Neural cell (in vitro differentiated cells): ENCODE results near the gene CCDC32. TPM values are rescaled to one million over a fixed set of nuclear protein-coding genes. Genes with fewer than 3 reads are reported as not detected.
A peak's percentile ranks its signal among the peaks of the same experiment; 100 is the strongest.

ENCODE experiments used
- H2AFZ ChIP-seq: fragments of 200-600, 300-800 bp; sonication (generic), shearing (Covaris generic); 2 replicates; pipeline ENCODE4 v1.6.0; 2014; ENCODE audit warnings: low read depth, mild to moderate bottlenecking, antibody characterized with exemption, low read length, moderate library complexity
- H3F3A ChIP-seq: fragments of 200-600 bp; shearing (Covaris generic); 2 replicates; pipeline ENCODE4 v1.6.1; 2016; ENCODE audit warnings: mild to moderate bottlenecking, moderate library complexity, mixed read lengths, antibody characterized with exemption, low read length; ENCODE audit not compliant: insufficient read depth, poor library complexity, severe bottlenecking
- H3K27ac ChIP-seq: fragments of 200-600, 300-800 bp; sonication (generic), shearing (Covaris generic); 2 replicates; pipeline ENCODE4 v1.5.1; 2014; ENCODE audit warnings: mild to moderate bottlenecking, low read length, moderate library complexity
- H3K27me3 ChIP-seq: fragments of 300-800, 200-600 bp; sonication (generic), shearing (Covaris generic); 2 replicates; pipeline ENCODE4 v1.6.0; 2014; ENCODE audit warnings: mild to moderate bottlenecking, low read depth, low read length, moderate library complexity; ENCODE audit not compliant: insufficient read depth
- H3K36me3 ChIP-seq: fragments of 300-800, 200-600 bp; sonication (generic), shearing (Covaris generic); 2 replicates; pipeline ENCODE4 v1.5.1; 2014; ENCODE audit warnings: mild to moderate bottlenecking, antibody characterized with exemption, low read length, moderate library complexity; ENCODE audit not compliant: insufficient read depth
- H3K4me2 ChIP-seq: fragments of 300-800, 200-600 bp; sonication (generic), shearing (Covaris generic); 2 replicates; pipeline ENCODE4 v1.6.0; 2014; ENCODE audit warnings: mild to moderate bottlenecking, low read length
- H3K4me3 ChIP-seq: fragments of 300-800, 200-600 bp; sonication (generic), shearing (Covaris generic); 2 replicates; pipeline ENCODE4 v1.5.1; 2014; ENCODE audit warnings: mild to moderate bottlenecking, low read length, moderate library complexity
- H3K79me2 ChIP-seq: fragments of 200-600 bp; shearing (Covaris generic); replicated peaks from 2 replicates; pipeline ENCODE4 v1.6.0; 2014; ENCODE audit warnings: mild to moderate bottlenecking, low read length, moderate library complexity; ENCODE audit not compliant: insufficient read depth
- H3K9ac ChIP-seq: fragments of 300-800, 200-600 bp; sonication (generic), shearing (Covaris generic); 2 replicates; pipeline ENCODE4 v1.6.1; 2016; ENCODE audit warnings: mild to moderate bottlenecking, low read length, mixed read lengths
- H3K9me2 ChIP-seq: fragments of 200-600 bp; shearing (Covaris generic); 2 replicates; pipeline ENCODE4 v1.6.1; 2016; ENCODE audit warnings: mild to moderate bottlenecking, low read length, mixed read lengths; ENCODE audit not compliant: insufficient read depth
- H3K9me3 ChIP-seq: fragments of 200-600, 300-800 bp; sonication (generic), shearing (Covaris generic); 2 replicates; pipeline ENCODE4 v1.6.1; 2016; ENCODE audit warnings: mild to moderate bottlenecking, mixed run types, low read length, moderate library complexity, mixed read lengths
- H4K20me1 ChIP-seq: fragments of 200-600 bp; shearing (Covaris generic); 2 replicates; pipeline ENCODE4 v1.6.1; 2016; ENCODE audit warnings: mild to moderate bottlenecking, mixed run types; ENCODE audit not compliant: insufficient read depth
- CTCF ChIP-seq: fragments of 450-650 bp; IDR thresholded peaks from 2 replicates; pipeline ENCODE4 v1.5.1; 2014; ENCODE audit warnings: antibody characterized with exemption, mild to moderate bottlenecking, moderate library complexity; ENCODE audit not compliant: poor library complexity, severe bottlenecking
- EP300 ChIP-seq: fragments of 450-650 bp; conservative IDR thresholded peaks from 2 replicates; pipeline ENCODE4 v1.6.1; 2014; ENCODE audit warnings: antibody characterized with exemption, mild to moderate bottlenecking, moderate library complexity; ENCODE audit not compliant: poor library complexity, severe bottlenecking
- EZH2 ChIP-seq: fragments of 200-600, 300-800 bp; shearing (Covaris generic), sonication (generic); IDR thresholded peaks from 2 replicates; pipeline ENCODE4 v1.6.1; 2014; ENCODE audit warnings: antibody characterized with exemption, low read length, borderline replicate concordance, mild to moderate bottlenecking; ENCODE audit not compliant: insufficient read depth, poor library complexity, severe bottlenecking
- MXI1 ChIP-seq: fragments of 450-650 bp; conservative IDR thresholded peaks from 2 replicates; pipeline ENCODE4 v1.6.1; 2014; ENCODE audit warnings: antibody characterized with exemption, mild to moderate bottlenecking; ENCODE audit not compliant: poor library complexity, severe bottlenecking
- POLR2AphosphoS5 ChIP-seq: IDR thresholded peaks from 2 replicates; pipeline ENCODE4 v1.6.1; 2012
- REST ChIP-seq: IDR thresholded peaks from 2 replicates; pipeline ENCODE4 v1.6.1; 2012; ENCODE audit warnings: borderline replicate concordance
- SMC3 ChIP-seq: fragments of 450-650 bp; conservative IDR thresholded peaks from 2 replicates; pipeline ENCODE4 v1.6.1; 2014; ENCODE audit warnings: antibody characterized with exemption, mild to moderate bottlenecking, moderate library complexity; ENCODE audit not compliant: poor library complexity
- TAF1 ChIP-seq: IDR thresholded peaks from 2 replicates; pipeline ENCODE4 v1.6.1; 2012; ENCODE audit warnings: low read depth
- polyA plus RNA-seq: library from polyadenylated mRNA; depleted of rRNA; stranded (reverse); fragments of >200 nt; gene quantifications from 2 replicates; pipeline ENCODE4 v1.2.3, GENCODE V29; 2014

The CCDC32 gene
- polyA plus RNA-seq, 1 donor from 2014 or later, result 34.2 TPM

- peak within 1 kb of the TSS; percentile 99 for H3K4me2 ChIP-seq
- H3K27me3 ChIP-seq, result no peaks in the 10 kb centered on the region
- H3K9me3 ChIP-seq, result no peaks in the 10 kb centered on the region
- no peaks in the 10 kb centered on the region for H3K36me3 ChIP-seq
- TF ChIP-seq TAF1 (peak; percentile 52), EP300 (peak; percentile 57), MXI1 (peak; percentile 99), REST (no peak), EZH2 (no peak), POLR2AphosphoS5 (peak; percentile 93), CTCF (peak; percentile 24), SMC3 (peak; percentile 48)
- H3F3A ChIP-seq, result no peaks in the 10 kb centered on the region
- peak within 1 kb of the TSS; percentile 87 for H2AFZ ChIP-seq
- peak within 1 kb of the TSS; percentile 60 for H3K27ac ChIP-seq
- no peaks in the 10 kb centered on the region for H4K20me1 ChIP-seq
- H3K79me2 ChIP-seq, result peaks cover 5% of the 10 kb centered on the region
- peak within 1 kb of the TSS; percentile 72 for H3K9ac ChIP-seq
- no peaks in the 10 kb centered on the region for H3K9me2 ChIP-seq
- H3K4me3 ChIP-seq, result peak within 1 kb of the TSS; percentile 91
These were observed 4.5 kb upstream of the CCDC32 start, which contains the start of gene RPUSD2 for GRCh38 chr15:40569129-40569953. Gene RPUSD2, plus strand, starts transcription at chr15:40569299. Its CDS starts 39 bp downstream, at chr15:40569338.

GRCh38 chr15:40567111-40567510 lies 2.3 kb upstream of the CCDC32 start:
- Histone ChIP-seq H3K4me2 (no peak overlapping the region), H4K20me1 (no peaks in the 10 kb centered on the region), H3K36me3 (no peaks in the 10 kb centered on the region), H2AFZ (no peak overlapping the region), H3K9me2 (no peaks in the 10 kb centered on the region), H3K27me3 (no peaks in the 10 kb centered on the region), H3K9me3 (no peaks in the 10 kb centered on the region), H3K9ac (no peak overlapping the region), H3F3A (no peaks in the 10 kb centered on the region), H3K79me2 (peaks cover 5% of the 10 kb centered on the region), H3K27ac (no peak overlapping the region), H3K4me3 (no peak overlapping the region)
- TF ChIP-seq MXI1 (no peak), EZH2 (no peak)
